ENCODE data around the gene CYTH1.
A peak's percentile ranks its signal among the peaks of the same experiment; 100 is the strongest.

The CYTH1 gene

DNA sequence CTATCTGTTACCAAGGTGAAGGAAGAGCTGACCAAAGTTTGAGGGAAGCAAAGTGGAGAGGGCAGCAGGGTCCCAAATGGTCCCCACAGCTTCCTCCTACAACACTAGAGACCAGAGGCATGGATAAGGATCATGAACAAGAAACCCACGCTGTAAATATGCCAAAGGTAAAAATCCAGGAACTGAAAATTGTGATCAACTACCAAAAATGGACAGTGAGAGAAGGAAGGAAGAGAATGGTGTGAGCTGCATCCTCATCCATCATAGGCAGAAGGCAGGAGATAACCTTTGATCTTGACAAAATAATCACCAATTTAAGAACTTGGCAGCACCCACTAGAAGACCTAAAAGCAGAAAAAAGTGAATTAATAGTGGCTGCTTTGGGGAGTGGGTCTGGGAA is 66.2 kb downstream of the CYTH1 start:
- DNase-seq (ENCODE audit: low spot score) = no peak

DNA sequence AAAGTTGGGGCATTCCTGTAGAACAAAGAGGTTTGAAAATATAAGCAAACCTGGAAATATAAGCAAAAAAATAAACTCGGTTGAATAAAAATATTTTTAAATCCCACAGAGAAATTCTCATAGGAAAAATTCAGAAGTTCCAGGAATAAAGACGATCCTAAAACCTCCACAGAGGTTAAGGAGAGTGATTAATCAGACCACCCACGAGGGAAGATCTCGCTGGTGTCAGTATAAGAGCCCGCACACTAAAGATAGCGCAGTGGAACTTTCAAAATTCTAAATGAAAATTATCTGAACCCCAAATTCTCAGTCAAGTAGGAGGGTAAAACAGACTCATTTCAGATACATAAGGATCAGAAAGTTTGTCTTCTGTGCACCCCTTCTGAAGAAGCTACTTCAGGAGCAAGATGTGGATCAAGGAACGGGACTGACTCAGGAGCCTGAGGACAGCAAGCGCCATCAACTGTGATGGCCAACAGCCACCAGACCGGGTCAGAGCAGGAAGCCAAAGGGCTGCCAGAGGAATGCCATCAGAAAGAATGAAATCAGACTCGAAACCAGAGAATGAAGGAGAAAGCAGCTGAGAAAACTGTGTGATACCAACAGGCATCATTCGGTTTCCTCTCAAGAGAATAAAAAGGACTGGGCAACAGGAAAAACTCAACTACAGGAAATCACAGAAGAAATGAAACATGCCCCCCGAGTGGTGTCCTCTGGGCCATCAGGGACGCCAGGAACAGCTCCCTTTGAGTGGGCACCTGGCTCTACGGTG is 66.9 kb downstream of the CYTH1 start:
- DNase-seq (ENCODE audit: low spot score) = no peak

DNA sequence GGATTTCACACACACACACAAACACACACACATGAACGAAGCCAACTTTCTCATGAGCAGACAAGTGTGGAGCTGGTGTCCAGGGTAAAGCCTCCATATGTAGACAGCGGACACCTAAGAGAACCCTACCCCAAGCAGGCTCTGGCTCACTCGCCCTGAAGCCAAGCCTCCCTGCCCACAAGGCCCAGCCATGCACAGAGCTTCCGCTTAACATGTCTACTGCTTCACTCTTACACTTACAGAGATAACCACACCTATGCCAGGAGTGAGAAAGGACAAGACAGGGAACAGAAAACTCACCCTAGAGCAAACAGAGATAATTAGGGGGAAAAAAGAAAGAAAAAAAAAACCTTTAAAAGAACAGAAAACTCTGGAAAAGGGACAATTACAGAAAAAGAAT is 67.5 kb downstream of the CYTH1 start:
- DNase-seq (ENCODE audit: low spot score) = no peak

DNA sequence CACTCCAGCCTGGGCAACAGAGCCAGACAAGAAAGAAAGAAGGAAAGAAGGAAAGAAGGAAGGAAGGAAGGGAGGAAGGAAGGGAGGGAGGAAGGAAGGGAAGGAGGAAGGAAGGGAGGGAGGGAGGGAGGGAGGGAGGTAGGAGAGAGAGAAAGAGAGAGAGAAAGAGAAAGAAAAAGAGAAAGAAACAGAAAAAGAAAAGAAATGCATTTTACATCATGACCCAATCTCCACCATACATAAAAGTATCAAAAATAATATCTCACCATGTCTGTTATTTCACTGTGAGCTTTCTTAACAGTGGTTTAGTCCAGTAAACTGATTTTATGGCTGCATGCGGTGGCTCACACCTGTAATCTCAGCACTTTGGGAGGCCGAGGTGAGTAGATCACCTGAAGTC is 70.0 kb downstream of the CYTH1 start:
- no peak for DNase-seq (ENCODE audit: low spot score)

DNA sequence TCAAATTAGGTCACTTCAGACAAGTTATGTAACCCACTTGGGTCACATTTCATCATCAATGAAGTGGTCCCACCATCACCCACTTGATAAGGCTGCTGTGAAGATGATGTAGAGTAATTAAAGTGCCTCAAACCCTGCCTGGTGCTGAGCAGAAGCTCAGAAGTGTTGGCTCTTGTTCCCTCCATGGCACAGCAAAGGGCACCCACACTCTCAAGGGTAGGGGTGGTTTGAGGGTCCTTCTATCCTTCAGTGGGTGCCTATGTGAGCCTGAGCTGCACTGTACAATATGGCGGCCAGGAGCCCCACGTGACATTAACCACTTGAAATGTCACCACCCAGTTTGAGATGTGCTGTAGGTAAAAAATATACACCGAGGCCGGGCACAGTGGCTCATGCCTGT is 71.5 kb downstream of the CYTH1 start:
- DNase-seq (ENCODE audit: low spot score) = no peak

DNA sequence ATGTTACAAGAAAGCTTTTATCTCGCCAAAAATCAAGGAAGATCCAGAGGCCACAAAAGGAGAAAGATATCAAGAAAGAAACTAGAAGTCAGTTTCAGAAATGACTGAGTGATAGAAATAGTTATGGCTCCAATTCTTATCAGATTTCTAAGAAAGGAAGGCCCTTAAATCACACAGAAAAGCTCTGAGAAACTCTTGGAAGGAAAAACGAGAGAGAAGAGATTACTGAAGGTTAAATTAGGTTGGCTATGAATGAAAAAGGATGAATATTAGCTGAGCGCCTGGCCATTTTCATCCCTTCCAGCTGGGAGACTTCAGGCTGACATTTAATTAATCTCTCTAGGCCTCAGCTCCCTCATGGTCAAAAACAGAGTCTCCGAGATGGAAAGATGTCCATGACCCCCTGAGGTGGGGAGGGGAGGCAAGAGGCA is 72.3 kb downstream of the CYTH1 start:
- DNase-seq (ENCODE audit: low spot score) = no peak

DNA sequence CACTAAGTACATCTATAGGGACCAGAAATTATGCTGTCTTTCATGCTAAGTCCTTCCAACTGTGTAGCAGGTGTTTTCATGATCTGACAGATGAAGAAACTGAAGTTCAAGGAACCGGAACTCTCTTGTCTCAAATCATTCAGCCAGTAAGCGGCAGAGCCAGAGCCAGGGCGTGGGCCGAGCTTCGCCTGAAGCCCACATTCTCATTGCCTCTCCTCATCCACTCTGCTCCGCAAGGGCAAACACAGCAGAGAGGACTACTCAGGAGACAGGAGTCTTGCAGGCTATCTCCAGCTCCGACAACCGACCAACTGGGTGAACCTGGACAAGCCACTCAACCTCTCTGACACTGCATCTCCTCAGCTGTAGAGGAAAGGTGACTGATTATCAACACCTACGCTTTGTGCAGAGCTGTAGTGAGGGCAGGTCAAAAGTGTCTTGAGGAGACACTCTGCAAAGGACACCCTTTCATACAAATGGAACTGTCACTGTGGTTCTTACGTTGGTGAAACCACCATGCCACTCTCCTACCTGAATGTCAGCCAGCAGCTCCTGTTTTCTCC is 72.9 kb downstream of the CYTH1 start:
- DNase-seq (ENCODE audit: low spot score) = no peak

DNA sequence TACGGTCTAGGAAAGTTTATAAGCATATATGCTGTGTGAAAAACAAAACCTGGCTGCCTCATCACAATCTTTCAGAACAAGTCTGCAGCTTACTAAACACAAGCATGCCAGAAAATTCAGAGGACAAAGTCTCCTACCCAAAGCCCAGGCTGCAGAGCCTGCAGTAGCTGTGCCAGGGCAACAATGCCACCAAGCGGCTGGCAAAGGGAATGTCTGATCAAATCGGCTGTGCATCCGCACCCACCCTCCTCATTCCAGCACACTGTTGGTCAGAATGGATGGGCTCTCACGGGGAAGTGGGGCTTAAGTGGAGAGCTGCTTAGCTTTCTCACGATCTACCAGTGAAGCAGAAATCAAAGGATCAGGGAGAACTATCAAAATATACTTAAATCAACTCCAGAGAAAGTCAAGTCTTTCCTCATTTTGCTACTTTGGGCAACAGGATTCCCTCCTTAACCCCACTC is 73.5 kb downstream of the CYTH1 start:
- DNase-seq (ENCODE audit: low spot score) = peak; percentile 91

DNA sequence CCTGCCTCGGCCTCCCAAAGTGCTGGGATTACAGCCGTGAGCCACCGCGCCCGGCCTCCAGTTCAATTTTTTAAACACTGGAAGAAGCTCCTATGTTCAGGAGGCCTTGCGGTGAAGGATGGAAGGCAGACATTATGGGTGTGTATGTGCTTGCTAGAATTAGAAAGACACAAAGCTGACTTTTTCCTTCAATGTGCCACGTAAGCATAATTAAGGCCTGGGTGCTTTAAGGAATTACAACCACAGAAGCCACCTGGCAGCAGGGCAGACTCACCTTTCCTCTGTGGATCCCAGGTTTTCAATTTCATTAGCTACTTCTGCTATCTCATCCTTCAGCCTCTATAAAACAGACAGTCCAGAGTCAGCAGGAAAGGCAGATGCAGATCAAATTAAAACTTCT is 74.2 kb downstream of the CYTH1 start:
- no peak for DNase-seq (ENCODE audit: low spot score)

DNA sequence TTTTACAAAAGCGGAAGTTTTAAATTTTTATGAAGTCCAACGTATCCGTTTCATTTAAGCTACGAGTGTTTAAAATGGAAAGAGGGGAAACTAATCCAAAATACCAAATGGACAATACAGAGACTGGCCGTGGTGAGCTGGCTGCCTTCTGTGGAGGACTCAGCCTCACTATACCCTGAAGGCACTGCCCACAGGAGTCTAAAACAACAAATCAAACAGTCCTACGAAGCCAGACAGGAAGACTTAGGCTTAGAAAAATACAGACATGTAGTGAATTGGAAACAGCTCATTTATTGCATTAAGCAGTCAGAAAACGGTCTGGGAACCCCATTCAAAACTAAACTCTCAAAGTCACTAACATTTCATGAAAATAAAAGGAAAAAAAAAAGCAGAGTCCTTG is 75.1 kb downstream of the CYTH1 start:
- no peak for DNase-seq (ENCODE audit: low spot score)

DNA sequence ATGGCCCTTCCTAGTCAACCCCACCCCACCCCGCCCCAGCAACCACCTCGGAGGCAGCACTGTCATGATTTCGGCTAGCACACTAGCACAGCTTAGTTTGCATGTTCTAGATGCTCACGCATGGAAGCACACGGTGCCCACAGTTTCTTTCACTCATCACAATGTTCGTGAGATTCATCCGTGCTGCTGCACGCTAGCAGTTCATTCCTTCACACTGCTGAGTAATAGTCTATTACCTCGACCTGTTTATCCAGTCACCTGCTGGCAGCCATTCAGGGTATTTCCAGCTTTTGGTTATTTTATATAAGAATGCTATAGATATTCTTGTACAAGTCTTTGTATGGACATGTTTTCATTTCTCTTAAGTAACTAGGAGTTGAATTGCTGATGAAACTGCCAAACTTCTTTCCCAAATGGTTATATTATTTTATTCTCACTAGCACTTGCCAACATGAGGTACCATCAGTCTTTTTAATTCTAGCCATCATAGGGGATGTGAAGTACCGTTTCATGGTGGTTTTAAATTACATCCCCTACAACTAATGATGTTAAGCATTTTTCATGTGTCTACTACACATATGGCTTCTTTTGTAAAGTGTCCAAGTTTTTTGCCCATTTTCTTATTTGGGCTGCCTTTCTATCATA is 75.7 kb downstream of the CYTH1 start:
- peak; percentile 14 for DNase-seq (ENCODE audit: low spot score)

DNA sequence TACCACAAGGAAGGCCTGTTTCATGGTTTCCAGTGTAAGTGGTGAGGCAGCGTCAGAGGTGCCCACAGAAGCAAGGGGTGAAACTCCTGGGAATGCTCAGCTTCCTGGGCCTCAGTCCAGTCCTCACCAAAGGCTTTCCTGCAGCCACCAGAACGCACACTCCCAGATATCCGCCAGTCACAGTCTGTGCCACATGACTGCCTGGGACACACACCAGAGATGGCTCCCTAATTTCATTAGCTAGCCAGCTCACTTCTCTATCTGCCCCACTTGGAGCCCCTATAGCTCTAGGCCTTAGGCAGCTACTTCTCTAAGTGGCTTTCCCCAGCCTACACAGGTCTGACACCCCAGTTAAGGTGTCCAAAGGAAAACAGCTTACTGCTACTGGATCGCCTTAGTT is 77.0 kb downstream of the CYTH1 start:
- no peak for DNase-seq (ENCODE audit: low spot score)

DNA sequence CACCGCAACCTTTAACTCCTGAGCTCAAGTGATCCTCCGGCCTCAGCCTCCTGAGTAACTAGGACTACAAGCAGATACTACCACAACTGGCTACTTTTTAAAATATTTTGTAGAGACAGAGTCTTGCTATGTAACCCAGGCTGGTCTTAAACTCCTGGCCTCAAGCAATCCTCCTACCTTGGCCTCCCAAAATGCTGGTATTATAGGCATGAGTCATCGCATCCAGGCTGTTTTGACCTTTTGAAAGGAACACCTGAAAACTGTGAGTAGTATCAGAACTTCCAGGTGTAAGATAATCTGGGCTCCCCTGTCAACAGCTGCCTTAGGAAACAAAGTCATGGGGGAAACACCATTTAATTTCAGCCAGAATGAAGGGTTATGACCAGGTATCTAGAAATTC is 77.5 kb downstream of the CYTH1 start:
- no peak for DNase-seq (ENCODE audit: low spot score)

DNA sequence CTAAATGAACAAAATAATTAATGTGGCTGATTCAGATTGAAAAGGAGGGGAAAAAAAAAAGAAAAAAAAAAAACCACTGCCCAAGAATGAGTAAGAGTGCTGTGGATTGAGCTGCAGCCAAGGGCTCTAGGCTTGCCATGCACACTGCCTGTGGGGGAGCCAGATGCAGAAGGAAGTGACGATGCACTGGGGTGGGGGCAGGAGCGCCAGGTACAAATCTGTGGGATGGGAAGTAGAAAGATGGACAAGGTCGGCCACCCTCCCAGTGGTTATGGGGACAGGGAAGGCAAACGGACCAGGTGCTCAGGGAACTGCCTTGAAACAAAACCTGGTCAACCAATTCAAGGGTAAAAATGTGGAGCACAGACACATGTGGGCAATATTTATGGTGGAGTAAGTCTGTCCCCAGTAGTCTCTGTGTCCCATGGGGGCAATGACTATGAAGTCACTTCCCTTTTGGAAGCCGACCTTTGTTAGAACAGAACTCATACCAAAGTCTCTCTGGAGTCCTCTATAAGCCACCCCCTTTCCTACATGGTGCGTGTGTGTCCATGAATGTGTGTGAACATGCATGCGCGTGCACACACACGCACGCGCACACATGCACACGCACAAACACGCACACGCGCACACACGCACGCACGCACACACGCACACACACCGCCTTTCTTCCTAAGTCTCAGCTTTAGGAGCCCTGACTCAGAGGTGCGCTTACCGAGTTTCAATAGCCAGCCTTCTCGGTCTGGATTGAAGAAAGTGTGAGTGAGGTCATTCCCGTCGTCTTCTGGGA is 84.3 kb downstream of the CYTH1 start:
- DNase-seq (ENCODE audit: low spot score) = no peak

DNA sequence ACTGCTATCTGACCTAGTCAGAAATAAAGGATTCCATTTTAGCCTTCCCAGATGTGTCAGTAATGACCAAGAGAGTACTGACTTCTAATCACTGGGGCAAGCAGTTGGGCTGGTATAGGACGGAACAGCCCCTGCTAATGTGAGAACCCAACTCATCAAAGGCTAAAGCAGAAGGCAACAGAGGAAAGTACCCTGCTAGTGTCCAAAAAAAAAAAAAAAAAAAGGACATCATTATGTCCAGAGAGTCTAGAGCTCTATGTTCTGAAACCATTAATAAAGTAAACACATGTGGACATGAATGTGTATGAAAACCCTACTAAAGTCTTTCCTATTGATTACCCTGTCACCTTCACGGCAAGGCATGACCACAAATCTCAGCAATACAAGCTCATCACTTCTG is 85.0 kb downstream of the CYTH1 start:
- no peak for DNase-seq (ENCODE audit: low spot score)

DNA sequence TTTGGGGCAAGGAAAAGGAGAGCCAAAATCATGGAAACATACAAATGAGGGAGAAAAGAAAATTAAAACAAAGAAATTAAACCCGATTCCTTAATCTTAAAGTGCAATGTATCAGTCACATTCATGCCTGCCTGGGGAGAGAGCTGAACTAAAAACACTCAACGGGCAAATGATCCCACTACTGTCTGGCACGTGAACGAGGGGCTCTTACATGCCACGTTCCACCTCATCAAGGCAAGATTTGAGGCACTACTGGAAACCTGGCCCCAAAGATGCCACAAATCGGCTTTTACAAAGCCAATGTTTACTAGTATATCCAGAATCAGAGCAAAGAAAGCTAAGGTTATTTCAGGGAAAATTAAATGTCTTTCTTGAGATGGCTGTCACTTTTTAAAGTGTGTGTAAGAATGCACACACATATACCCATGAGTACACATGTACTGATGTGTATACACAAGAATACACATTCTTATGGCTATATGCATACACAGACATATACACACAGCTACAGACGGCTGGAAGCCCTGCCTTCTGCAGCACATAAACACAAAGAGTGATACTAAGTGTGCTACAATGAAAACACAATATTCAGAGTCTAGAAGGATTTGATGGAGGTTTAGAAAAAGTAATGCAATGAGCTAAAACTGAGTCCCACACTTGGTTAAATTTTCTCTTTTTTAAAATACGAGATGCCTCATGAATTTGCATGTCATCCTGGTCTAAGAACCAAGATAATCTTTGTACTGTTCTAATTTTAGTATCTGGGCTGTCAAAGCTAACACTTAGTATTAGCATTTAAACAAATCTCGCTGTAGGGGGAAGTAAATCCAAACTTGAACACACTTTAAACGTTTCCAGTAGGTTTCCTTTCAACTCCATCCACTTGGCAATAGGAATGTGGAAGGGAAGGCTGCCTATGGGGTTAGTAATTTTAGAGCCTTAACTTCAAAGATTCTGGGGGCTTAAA is 85.8 kb downstream of the CYTH1 start:
- no peak for DNase-seq (ENCODE audit: low spot score)

DNA sequence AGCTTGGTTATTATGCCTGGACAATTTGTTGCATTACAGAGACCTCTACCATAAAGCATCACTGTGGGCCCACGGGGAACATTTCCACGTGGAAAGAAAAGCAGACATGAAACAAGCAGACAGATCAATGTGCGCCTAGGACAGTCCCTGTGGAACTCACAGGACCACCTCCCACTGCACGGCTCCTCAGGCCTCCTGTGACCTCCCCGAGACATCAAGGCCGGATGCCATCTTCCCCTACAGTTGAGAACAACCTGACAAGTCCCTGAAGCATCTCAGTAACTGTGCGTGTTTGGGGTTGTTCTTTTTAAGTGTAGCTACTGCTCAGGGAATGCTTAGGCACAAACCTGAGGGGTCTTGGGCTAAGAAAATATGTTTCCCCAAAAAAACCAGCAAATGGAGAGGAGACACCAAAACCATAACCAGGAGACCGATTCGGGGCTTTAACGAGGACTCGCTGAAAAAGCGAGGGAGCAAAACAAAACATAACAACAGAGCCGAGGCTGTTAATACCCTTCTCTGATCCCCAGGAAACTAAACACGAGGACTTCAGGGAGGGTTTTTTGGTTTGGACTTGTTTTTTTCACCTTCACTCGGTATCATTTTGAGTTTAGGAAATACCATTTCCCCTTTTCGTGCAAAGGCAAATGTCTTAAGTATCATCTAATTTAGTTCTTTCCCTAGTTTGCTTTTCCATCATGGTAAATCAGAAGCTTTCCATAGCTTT is 87.1 kb downstream of the CYTH1 start:
- DNase-seq (ENCODE audit: low spot score) = no peak

DNA sequence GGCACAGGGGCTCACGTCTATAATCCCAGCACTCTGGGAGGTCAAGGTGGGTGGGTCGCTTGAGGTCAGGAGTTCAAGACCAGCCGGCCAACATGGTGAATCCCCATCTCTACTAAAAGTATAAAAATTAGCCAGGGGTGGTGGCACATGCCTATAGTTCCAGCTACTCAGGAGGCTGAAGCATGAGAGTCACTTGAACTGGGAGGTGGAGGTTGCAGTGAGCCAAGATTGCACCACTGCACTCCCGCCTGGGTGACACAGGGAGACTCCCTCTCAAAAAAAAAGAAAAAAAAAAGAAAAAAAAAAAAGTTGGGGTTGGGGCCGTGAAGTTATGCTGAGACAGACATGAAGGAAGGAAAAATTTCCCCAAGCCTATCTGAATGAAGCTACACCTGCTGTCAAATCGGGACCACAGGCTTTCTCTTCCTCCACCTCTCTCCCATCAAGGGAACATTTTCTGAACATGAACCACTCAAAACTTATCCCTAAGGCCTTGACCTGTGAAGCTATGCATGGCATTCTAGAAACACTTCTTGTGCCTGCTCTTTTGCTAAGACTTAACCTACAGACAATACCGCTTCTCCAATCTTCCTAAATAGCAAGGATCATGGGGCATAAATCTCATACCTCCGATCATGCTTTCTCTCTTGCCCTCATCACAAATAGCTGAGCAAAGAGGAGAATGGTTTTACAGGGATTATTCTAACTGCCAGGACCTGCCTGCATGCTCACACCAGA is 88.6 kb downstream of the CYTH1 start:
- no peak for DNase-seq (ENCODE audit: low spot score)

DNA sequence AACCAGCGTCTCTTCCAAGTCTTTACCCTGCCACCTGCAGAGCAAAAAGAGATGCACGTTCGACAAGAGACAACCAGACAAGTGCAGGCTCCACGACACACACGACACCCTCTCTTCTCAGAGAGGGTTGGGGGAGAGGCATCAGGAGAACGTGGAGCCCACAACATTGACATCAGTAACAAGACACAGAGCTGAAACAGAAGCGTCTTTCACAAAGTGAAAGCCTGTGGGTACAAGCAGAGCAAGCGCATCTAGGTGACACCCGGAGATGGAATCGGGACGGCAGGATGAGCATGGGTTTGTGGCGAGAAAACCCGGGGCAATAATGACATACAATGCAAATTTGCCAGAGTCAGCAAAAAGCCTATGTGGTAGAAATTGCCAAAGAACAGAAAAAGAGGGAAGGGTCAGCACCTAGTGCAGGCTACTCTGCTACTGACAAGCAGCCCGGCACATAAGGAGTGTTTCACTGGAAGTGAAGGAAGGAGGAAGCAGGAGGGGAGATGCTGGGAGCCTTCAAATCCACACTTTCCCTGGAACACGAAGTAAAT is 89.5 kb downstream of the CYTH1 start:
- no peak for DNase-seq (ENCODE audit: low spot score)

DNA sequence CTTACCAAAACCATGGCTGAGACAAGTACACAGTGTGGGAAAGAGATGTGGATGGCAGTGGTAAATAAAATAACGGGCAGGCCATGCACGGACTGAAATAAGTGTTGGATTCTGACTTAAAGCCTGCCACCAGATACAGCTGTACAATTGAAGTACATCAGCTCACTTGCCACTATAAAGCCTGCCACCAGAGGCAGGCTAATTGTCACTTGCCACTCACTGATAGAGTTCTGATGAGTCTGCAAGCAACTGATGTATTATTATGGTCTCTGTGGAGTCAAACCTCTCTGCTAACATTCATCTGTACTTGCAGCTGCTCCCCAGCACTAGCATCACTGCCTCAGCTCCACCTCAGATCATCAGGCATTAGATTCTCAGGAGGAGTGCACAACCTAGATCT is 93.0 kb downstream of the CYTH1 start:
- DNase-seq (ENCODE audit: low spot score) = no peak

Data from iPS-NIHi11 (cell line).